NCI-H345 (cell line): ENCODE results near the gene ADD1.
A peak's percentile ranks its signal among the peaks of the same experiment; 100 is the strongest.

Experiments
- DNase-seq: peaks from one replicate; lab custom pipeline; 2025; lab: John Stamatoyannopoulos, UW

Gene ADD1

DNA sequence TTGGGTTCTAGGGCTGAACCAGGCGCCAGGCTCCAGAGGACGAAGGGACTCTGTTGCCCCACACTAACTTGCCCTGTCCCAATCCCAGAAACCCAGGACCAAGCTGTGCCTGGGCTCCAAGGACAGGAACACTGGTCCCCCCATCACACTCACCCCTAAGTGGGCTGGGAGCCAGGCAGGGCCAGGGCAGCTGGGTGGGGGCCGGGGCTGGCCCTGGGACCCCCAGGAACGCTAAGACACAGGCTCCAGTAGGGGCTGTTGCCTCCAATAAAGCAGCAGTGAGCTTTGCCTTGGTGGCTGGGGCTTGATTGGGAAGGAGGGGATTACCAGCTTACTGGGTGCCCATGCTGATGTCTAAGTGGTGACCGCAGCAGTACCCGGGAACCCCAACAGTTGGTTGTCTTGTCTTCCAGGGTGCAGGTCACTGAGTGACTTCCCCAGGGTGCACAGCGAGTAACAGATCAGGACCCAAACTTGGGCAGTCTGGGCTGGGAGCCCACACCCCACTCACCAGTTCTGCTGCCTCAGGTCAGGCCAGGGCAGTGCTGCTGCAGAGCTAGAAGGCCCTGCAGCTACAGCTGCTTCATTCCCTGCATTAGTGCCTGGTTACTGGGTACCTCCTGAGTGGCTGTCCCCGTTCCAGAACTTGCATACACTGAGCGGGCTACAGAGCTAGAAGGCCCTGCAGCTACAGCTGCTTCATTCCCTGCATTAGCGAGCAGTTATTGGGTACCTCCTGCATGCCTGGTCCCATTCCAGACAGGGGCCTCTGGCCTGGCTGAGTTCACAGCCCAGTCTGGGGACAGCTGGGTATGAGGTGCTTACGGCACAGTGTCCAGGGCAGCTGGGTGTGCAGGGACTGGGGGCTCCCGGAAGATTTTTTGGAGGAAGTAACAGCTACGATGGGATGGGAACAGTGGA, 9.4 kb upstream of the ADD1 start:
- DNase-seq = no peak

DNA sequence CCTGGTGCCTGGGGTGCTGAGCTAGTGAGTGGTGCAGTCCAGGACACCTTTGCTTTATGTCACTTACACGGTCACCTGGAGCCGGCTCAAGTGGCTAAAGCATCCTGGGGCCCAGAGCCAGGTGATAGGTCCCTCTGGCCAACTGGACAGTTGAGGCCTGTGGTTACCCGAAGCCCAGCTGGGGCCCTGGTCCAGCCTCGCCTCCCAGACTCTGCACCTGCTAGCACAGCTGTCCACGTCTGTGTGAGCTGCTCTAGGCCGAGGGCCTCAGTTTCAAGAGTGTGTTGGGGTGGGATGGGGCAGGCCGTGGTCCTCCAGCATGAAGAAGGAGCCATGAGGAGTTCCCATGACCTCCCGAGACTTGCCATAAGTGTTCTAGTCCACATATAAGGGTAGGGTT, 7.7 kb upstream of the ADD1 start:
- no peak for DNase-seq

DNA sequence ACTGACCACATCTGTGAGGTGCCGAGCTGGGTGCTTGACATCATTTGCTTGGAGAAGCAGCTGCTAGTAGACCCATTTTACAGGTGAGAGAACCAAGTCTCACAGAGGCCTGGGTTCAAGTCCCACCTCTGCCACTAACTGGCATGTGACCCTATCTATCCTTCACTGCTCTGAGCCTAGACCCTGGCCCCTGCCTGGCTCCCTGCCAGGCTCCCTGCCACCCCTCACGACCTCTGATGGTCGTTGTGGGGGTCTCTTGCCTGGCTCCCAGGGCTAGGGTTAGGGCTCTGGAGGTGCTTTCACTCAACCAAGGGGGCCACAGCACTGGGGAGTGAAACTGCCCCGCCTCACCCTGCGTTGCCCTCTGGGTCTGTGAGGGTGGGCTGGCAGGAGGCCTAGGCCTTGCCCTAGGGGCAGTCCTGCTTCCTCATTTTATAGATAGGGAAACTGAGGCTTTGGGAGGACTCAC, 7.2 kb upstream of the ADD1 start:
- no peak for DNase-seq

DNA sequence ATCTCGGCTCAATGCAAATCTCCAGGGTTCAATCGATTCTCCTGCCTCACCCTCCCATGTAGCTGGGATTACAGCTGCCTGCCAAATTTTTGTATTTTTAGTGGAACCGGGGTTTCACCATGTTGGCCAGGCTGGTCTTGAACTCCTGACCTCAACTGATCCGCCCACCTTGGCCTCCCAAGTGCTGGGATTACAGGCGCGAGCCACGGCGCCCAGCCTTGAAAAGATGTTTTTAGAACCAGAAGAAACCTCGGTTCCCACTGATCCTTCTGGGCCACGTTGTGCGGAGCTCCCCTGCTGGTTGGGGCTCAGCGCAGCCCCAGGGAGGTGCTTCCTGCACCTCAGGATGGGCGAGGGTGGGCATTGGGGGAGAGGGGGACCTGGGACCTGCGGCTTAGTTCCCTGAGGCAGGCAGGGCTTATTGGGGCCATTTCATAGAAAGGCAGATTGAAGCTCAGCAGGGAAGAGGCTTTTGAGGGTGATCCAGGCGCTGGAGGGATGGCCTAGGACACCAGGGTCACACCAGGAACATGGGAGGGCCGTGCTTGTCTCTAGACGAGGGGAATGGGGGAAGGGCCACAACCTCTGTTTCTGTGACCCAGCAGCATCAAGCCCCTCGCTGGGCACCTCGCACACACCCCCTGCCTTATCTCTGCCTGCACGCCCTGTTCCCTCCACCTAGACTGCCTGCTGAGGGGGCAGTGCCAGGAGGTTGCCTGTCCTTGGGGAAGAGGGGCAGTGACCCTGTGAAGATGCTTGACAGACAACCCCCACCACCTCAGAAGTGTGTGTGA, 6.3 kb upstream of the ADD1 start:
- DNase-seq = no peak

DNA sequence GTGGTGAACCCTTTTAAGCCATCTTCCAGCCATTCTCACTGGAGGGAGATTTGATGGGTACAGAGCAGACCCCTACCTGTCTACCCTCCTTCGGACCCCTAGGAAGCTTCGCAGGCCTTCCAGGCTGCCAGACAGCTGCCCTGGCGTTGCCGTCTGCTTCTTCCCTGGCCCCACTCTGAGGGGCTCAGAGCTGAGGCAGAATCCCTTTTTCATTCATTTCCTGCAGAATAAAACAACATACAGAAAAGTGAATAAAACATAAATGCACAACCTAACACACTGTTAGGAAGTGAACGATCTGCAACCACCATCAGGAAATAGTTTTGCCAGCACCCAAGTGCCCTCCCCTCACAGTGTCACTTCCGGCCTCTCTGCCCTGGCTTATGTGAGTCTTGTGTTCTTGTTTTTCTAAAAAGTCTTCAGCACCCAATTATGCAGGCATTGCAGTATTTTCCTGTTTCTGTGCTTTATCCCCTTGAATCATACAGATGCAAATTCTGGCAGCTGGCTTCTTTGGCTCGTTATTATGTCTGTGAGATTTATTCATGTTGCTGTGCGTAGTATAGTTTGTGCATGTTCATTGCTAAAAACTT, 5.6 kb upstream of the ADD1 start:
- DNase-seq = no peak

DNA sequence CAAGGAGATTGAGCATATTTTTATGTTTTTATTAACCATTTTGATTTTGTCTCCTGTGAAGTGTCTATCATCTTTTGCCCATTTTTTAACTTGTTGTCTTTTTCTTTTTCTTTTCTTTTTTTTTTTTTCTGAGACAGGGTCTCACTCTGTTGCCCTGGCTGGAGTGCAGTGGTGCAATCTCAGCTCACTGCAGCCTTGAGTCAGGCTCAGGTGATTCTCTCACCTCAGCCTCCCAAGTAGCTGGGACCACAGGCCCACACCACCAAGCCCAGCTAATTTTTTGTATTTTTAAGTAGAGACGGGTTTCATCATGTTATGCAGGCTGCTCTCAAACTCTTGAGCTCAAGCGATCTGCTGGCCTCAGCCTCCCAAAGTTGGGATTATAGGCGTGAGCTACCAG, 4.6 kb upstream of the ADD1 start:
- no peak for DNase-seq

DNA sequence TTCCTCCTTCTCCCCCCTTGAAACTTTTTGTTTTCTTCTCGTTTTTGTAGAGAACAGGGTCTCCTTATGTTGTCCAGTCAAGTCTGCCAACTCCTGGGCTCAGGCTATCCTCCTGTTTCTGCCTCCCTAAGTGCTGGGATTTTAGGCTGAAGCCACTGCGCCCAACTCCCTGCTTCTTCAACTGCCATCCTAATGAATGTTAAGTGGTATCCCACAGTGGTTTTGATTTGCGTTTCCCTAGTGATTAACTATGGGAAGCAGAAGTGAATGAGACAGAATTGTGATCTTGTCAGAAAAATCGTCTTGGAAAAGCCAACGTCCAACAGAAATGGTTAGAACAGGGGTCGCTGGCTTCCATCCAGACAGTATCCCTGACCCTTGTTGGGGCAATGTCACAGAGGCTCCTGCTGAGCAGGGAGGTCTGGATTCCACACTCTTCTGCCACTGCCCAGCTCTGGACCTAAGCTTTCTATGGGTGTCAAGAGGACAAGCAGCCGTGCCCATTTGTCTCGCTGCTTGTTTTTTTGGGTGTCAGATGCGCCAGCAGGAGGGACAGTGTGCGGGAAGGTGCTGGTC, 869 bp upstream of the ADD1 start:
- DNase-seq = peak; percentile 12

DNA sequence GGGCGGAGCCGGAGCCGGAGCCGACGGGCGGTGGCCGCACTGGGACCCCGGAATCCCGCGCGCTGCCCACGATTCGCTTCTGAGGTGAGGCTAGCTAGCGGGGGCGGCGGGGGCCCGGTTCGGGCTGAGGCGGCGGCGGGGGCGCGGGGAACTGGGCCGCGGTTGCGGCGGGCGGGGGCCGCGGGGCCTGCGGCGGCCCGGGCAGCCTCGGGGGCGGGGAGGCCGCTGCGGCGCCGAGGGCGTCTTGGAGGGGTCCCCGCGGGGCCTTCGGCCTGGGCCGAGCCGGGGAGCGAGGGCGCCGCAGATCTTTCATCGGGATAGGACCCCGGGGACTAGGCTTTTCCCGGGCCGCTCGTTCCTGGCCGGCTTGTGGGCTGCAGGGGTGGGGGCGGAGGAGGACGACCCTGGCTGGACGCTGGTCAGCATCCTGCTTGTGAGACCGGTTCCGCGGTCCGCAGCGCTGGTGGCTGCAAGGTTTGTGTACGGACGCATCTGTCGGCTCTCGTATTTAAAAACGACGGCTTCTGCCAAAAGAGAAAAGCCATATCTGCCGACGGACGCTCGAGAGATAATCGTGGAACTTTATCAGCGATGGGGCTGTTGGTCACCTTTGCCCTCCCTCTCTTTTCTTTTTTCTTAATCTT, 419 bp downstream of the ADD1 start:
- DNase-seq = no peak

DNA sequence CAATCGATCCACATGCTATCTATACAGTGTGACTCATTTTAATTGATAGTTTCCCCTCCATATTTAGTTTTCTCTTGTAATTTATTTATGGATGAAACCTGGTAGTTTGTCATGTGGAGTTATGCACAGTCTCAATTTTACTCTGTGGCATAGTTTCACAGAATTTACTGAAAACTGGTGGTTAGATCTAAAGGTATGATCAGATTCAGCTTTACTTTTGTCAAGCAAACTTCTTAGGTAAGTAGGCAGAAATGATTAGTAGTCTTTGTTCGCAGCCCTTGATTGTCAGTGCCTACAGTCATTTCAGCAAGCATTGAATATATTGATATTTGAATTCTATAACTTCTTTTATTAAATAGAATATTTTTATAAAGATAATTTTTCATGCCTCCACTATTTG, 2.5 kb downstream of the ADD1 start:
- no peak for DNase-seq

DNA sequence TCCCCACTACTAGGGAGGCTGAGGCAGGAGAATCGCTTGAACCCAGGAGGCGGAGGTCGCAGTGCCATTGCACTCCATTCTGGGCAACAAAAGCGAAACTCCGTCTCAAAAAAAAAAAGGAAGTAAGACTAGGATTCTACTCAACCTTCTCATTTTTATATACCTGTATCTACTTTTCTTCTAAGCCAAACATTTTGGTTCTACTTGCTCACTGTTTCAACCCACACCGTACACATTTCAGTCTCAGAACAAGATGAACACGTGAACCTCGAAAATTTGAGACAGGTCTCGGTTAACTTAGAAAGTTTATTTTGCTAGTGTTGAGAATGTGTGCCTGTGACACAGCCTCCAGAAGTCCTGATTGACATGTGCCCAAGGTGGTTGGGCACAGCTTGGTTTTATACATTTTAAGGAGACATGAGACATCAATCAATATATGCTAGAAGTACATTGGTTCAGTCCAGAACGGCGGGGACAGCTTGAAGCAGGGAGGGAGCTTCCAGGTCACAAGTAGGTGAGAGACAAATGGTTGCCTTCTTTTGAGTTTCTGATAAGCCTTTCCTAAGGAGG, 3.7 kb downstream of the ADD1 start:
- no peak for DNase-seq

DNA sequence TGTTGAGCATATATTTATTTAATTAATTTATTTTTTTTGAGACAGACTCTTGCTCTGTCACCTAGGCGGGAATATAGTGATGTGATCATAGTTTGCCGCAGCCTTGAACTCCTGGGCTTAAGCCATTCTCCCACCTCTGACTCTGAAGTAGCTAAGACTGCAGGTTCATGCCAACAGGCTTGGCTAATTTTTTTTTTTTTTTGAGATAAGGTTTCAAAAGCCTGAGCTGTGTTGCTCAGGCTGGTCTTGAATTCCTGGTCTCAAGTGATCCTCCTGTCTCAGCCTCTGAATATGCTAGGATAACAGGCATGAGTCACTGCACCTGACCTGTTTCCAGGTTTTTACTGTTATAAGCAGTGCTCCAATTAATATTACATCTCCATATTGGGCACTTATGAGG, 4.8 kb downstream of the ADD1 start:
- DNase-seq = no peak

DNA sequence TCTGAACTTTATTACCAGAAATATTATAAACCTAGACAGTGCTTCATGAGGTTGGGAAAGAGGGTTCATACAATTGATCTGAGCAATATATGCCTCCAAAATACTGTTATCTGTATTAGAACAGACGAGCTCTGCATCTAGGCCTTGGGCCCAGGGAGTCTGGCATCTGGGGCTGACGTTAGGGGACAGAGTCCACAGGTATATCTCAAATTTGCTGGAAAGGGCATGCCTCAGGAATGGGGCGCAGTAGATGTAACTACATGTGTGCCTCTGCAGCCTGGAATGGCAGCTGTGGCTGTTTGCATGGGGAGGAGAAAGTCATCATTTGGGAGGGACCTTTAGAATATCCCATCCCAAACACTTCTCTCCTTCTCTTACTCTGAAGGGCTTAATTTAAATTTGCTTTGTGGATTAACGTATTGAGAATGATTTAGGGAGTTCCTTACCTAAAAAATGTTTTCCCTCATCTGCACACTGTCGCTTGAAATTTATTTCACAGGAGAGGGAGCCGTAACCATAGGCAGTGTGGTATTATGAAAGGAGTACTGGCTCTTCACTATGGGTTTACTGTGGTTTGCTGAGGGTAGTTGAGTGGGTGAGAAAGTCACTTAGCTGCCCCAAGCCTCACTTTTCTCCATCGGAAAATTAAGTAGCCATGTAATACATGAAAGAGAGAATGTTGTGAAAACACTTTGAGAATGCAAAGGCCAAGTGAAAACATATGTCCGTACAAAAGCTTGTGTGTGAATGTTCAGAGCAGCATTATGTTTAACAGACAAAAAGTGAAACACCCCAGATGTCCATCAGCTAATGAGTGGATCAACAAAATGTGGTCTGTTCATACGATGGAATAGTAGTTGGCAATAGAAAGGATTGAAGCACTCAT, 5.9 kb downstream of the ADD1 start:
- no peak for DNase-seq

DNA sequence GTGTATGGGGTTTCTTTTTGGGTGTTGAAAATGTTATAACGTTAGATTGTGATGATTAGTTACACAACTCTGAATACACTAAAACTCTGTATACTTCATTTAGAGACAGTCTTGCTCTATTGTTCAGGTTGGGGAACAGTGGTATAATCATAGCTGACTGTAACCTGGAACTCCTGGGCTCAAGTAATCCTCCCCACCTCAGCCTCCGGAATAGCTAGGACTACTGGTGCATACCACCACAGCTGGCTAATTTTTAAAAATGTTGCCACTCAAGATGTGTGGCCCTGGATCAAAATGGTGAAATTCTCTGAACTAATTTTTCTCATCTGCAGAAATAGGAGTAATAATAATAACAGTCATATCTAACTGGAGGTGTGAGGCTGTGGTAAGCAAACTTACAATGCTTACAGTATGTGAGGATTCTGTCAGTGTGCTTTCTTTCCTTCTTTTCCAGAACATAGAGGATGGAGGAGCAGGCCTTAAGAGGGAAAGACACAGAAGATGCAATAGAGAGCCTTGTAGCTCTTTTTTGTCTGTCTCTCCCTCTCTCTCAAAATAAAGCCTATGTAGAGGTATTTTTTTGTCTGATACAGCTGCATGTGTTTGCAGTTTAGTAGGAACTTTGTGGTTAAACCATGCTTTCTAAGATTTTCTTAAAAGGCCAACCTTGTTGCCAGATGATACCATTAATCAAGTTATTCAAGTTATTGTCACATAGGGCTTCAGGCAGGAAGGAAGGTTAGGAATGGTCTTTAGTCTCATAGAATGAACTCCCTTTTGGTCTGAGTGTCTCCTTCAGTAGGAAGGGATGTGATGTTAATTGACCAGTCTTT, 7.5 kb downstream of the ADD1 start:
- DNase-seq = no peak

DNA sequence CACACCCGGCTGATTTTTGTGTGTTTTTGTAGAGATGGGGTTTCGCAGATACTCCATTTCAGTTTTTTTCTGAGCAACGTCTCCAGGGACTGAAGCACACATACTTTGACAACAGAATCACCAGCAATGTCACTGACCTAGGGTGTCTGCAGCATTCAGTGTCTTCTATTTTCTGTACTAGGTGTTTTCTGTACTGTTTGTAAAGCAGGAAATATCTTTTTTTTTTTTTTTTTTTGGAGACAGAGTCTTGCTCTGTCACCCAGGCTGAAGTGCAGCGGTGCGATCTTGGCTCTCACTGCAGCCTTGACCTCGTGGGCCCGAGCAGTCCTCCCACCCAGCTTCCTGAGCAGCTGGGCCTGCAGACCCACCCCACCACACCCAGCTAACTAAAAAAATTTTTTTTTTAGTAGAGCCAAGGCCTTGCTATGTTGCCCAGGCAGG, 8.9 kb downstream of the ADD1 start:
- no peak for DNase-seq

DNA sequence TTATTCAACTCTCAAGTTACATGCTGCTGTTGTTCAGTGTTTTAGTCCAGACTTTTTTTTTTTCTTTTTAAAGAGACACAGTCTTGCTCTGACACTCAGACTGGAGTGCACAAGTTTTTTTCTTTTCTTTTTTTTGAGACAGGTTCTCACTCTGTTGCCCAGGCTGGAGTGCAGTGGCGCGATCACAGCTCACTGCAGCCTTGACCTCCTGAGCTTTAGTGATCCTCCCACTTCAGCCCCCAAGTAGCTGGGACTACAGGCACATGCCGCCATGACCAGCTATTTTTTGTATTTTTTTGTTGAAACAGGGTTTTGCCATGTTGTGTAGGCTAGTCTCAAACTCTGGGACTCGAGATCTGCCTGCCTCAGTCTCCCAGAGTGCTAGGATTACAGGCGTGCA, 11.9 kb downstream of the ADD1 start:
- DNase-seq = no peak

DNA sequence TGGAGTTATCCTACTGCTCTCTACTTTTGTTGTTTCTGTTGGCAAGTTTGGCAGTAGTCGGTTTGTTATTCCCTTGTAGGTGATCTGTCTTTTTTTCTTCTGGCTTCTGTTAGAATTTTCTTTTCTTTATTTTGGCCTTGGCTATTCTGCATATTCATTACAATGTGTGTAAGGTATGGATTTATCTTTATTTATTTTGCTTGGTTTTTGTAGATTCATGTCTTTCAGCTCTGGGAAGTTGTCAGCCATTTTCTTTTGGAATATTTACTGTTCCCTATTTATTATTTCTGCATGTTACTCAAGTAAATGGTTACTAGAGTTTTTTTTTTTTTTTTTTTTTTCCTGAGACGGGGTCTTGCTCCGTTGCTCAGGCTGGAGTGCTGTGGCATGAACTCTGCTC, 12.6 kb downstream of the ADD1 start:
- DNase-seq = no peak

DNA sequence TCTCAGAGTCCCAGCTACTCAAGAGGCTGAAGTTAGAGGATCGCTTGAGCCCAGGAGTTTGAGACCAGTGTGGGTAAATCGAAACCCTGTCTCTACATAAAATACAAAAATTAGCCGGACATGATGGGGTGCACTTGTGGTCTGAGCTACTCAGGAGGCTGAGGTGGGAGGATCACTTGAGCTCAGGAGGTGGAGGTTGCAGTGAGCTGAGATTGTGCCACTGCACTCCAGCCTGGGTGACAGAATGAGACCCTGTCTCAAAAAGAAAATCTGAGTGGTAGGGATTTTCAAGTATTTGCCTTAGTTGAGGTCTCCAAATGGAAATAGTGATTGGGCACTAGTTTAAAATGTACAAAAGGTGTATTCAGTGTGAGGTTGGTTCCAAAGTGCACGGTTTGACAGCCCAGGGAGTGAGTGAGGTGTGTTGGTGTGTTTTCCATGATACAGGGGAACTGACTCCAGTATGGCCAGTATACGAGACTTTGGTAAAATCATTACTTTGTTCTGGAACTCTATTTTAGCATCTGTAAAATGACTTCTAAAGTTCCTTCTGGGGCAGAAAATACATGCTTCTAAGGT, 13.8 kb downstream of the ADD1 start:
- DNase-seq = no peak

DNA sequence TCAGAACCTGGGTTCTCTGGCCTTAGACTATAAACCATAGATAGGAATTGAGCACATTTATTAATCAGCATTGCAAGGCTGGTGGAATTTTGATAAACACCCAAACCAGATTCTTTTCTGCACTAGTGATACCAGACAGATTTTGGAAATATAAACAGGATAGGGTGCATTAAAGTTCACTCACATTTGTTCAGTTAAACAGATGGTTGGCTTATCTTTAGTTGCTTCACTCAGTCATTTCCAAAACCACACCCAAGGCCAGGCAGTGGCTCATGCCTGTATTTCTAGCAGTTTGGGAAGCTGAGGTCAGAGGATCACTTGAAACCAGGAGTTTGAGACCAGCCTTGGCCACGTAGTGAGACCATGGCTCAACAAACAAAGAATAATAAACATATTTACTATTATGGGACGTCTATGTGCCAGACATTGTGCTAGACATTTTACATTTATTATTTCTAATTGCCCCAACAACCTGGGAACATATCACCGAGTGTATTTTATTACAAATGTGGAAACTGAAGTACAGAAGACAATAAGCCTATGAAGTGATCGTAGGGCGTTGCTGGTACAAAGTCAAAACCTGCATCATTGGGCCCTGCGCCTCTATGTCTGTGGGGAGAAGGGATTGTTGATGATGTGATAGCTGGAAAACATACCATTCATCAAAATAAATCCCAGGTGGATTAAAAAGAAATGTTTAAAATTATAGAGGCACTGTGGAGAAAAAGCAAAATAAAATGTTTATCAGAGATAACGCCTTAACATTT, 15.0 kb downstream of the ADD1 start:
- no peak for DNase-seq
